ENCODE data around the gene ZSCAN20.

- TF ChIP-seq EP300 (conservative IDR thresholded peaks at IDR 0.05; ENCODE audit: poor library complexity, severe bottlenecking) (no peak), TAF1 (IDR thresholded peaks at IDR 0.05; ENCODE audit: low read depth) (no peak)
These were observed 43.2 kb downstream of the ZSCAN20 start for GRCh38 chr1:33515607-33516006.

All from neural cell (in vitro differentiated cells).